ENCODE data around the gene TP53BP2.
"Not testable (repeated sequence)": the region's sequence is repeated elsewhere in the genome, so short reads cannot be mapped to it uniquely, and the experiment has no call there.

Gene TP53BP2

GRCh38 chr1:223761411-223761810 lies 84.3 kb downstream of the TP53BP2 start:
- no peak for DNase-seq

- DNase-seq = no peak
Measured at GRCh38 chr1:223760833-223761232, 84.9 kb downstream of the TP53BP2 start.

GRCh38 chr1:223759273-223759672 lies 86.5 kb downstream of the TP53BP2 start:
- no peak for DNase-seq

GRCh38 chr1:223758734-223759133 lies 87.0 kb downstream of the TP53BP2 start:
- DNase-seq = no peak

GRCh38 chr1:223756806-223757700 lies 88.7 kb downstream of the TP53BP2 start:
- no peak for DNase-seq

GRCh38 chr1:223755992-223756775 lies 89.6 kb downstream of the TP53BP2 start:
- no peak for DNase-seq

GRCh38 chr1:223755432-223755792 lies 90.3 kb downstream of the TP53BP2 start:
- no peak for DNase-seq

GRCh38 chr1:223754681-223755431 lies 90.9 kb downstream of the TP53BP2 start:
- no peak for DNase-seq

- DNase-seq = no peak
Measured at GRCh38 chr1:223752721-223753515, 92.8 kb downstream of the TP53BP2 start.

- no peak for DNase-seq
Measured at GRCh38 chr1:223751696-223752095, 94.1 kb downstream of the TP53BP2 start.

- DNase-seq = no peak
Measured at GRCh38 chr1:223750730-223751570, 94.8 kb downstream of the TP53BP2 start.

GRCh38 chr1:223748773-223749733 lies 96.7 kb downstream of the TP53BP2 start:
- peak; percentile 80 for DNase-seq

GRCh38 chr1:223748405-223748772 lies 97.4 kb downstream of the TP53BP2 start:
- no peak for DNase-seq

- no peak for DNase-seq
Measured at GRCh38 chr1:223747838-223748335, 97.9 kb downstream of the TP53BP2 start.

- no peak for DNase-seq
Measured at GRCh38 chr1:223745731-223746130, 100.0 kb downstream of the TP53BP2 start.

- DNase-seq = no peak
Measured at GRCh38 chr1:223742856-223743517, 102.8 kb downstream of the TP53BP2 start.

- DNase-seq = no peak
Measured at GRCh38 chr1:223741861-223742260, 103.9 kb downstream of the TP53BP2 start.

- not testable (repeated sequence) for DNase-seq
Measured at GRCh38 chr1:223740038-223740736, 105.6 kb downstream of the TP53BP2 start.
